ENCODE results near the gene SH3TC1.

SH3TC1 gene

DNA sequence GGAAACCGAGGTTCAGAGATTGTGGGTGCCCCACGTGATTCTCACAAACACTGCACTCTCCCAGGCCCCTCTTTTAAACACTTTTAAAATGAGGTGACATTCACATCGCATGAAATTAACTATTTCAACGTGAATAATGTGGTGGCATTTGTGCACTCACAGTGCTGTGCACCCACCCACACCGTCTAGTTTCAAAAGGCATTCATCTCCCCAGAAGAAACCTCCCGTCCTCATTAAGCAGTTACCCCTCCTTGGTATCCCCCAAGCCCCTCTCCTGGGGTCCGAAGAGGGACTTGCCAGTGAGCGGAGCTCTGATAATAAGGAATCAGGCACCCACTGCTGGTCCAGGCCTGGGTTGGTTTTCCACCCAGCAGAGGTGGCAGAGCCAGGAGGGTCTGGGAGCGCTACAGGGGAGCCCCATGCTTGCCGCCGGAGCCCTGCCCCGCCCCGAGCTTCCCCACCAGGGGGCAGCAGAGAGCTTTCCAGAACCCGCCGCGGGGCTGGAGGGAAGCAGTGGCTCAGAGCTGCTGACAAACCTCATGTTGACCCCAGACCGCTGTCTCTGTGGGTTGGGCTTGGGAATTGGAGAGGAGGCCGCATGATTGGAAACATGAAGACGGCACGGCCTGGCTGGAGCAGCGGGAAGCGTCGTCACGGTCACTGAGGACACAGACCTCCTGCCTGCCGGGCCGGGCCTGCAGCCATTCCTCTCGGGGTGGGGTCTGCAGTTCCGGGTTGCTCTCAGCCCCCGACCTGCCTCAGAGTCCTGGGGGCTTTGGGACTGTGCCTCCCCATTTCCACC is 43.0 kb downstream of the SH3TC1 start:
- peak; percentile 88 for DNase-seq (ENCODE audit: low read depth, low spot score)

- DNase-seq (ENCODE audit: low read depth, low spot score), result no peak
Observed at GRCh38 chr4:8242782-8243560, 43.9 kb downstream of the SH3TC1 start.

- DNase-seq (ENCODE audit: low read depth, low spot score), result no peak
Observed at GRCh38 chr4:8244001-8244757, 45.1 kb downstream of the SH3TC1 start.

GRCh38 chr4:8244931-8245460 is 45.9 kb downstream of the SH3TC1 start:
- DNase-seq (ENCODE audit: low read depth, low spot score), result no peak

DNA sequence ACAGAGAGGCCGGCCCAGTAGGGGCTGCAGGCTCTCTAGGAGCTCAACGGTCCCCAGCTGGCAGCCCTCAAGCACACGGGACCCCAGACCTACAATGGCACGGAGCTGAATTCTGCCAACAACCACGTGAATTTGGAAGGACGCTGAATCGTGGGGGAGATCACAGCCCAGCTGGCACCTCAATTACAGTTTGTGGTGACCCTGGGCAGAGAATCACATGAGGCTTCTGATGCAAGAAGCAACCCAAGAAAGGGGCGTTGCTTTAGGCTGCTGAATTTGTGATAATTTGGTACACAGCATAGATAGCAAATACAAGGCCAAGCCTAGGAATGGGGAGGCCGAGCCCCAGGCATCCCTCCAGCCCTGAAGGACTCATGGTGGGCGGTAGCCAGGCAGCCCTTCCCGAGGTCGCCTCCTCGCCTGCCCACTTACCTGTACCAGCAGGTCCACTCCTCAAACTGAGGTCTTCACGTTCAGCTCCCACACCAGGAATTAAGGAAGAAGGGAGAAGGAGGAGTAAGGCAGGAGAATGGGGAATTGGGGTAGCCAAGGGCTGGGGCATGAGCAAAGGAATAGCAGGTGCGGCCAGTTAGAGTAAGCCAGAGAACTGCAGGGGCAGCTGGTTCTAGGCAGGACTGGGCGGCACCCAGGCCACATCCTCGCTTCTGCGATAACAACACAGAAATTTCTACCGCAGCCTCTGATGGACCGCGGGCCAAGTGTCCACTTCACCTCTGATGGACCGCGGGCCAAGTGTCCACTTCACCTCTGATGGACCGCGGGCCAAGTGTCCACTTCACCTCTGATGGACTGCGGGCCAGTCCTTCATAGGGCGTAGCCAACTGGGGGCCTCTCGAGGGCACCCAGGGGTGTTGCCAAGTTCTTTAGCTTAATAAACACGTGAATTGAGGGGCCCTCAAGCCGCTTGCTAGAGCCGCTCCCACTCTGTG is 47.1 kb downstream of the SH3TC1 start:
- no peak for DNase-seq (ENCODE audit: low read depth, low spot score)

GRCh38 chr4:8247047-8247930 is 48.2 kb downstream of the SH3TC1 start:
- no peak for DNase-seq (ENCODE audit: low read depth, low spot score)

DNA sequence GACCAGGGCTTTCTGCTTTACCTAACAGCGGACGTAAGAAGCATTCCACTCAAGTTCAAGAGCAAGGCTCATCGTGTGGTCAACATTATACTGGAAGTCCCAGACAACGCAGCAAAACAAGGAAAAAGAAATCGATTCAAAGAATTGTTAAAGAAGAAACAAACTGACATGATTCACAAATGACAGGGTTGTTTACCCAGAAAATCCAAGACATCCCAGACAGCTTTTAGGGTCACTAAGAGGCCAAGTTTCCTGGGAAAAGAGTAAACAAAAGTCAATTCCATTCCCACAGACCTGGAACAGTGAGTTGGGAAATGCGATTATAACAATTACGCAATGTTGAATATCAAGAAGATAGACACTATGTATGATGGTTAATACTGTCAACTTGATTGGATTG is 49.0 kb downstream of the SH3TC1 start:
- DNase-seq (ENCODE audit: low read depth, low spot score), result no peak

- DNase-seq (ENCODE audit: low read depth, low spot score), result no peak
Observed at GRCh38 chr4:8250227-8250626, 51.1 kb downstream of the SH3TC1 start.

GRCh38 chr4:8250637-8251036 is 51.5 kb downstream of the SH3TC1 start:
- no peak for DNase-seq (ENCODE audit: low read depth, low spot score)

DNA sequence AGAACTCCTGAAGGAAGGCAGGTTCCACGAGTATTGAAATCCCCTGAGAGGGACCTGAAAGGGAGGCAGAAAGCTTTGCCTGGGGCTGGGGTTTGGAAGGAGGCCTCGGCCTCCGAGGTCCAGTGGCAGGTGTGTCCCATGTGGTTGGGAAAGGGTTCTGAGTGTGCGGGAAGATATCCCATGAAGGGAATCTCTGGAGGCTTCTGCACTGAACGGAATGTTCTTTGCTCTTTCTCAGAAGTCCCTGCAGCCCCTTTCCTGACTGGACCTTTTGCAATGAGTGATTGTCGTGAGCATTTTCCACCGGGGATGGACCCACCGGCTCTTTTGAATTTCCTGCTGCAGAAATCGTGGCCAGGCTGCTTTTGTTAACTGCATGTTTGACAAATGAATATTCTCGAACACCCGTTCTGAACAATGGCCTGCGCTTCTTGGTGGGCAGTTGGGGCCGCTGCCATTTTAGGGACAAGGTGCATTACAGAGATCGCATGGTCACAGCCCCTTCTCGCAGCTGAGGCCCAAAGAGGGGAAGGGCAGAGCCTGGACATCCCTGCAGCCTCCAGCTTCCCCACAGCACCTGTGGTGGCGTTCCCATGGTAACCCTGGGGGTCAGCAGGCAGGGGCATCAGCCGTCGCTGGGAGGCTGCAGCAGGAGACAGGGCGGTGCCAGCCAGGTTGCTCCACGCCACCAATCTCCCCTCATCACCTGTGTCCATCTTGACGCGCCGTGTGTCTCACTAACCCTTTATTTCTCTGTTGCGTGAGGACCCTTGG is 52.2 kb downstream of the SH3TC1 start:
- no peak for DNase-seq (ENCODE audit: low read depth, low spot score)

- DNase-seq (ENCODE audit: low read depth, low spot score), result no peak
Observed at GRCh38 chr4:8252301-8253173, 53.4 kb downstream of the SH3TC1 start.

DNA sequence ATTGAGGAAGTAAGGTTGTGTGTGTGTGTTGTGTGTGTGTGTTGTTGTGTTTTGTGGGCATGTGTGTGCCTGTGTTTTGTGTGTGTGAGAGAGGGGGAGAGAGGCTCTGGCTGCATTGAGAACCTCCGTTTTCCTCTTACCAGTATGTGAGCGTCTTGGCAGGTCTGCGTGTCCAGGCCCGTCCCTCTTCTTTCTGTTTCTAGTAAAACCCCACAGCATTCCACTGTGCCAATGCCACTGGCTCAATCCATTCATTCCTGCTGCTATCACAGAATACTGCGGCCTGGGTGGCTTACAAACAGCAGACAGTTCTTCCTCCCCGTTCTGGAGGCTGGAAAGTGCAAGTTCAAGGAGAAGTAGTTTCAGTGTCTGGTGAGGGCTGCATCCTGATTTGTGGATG is 55.0 kb downstream of the SH3TC1 start:
- DNase-seq (ENCODE audit: low read depth, low spot score), result no peak

- no peak for DNase-seq (ENCODE audit: low read depth, low spot score)
Observed at GRCh38 chr4:8255698-8256441, 56.8 kb downstream of the SH3TC1 start.

DNA sequence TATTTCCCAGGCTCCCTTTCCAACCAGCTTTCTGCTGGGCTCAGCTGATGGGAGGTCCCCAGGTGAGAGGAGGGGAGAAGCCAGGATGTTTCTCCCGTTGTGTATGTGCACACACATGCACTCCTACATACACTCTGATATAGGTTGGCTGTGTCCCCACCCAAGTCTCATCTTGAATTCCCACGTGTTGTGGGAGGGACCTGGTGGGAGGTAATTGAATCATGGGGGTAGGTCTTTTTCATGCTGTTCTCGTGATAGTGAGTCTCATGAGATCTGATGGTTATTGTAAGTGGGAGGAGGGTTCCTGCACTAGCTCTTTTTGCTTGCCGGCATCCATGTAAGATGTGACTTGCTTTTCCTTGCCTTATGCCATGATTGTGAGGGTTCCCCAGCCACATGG is 58.8 kb downstream of the SH3TC1 start:
- DNase-seq (ENCODE audit: low read depth, low spot score), result no peak

DNA sequence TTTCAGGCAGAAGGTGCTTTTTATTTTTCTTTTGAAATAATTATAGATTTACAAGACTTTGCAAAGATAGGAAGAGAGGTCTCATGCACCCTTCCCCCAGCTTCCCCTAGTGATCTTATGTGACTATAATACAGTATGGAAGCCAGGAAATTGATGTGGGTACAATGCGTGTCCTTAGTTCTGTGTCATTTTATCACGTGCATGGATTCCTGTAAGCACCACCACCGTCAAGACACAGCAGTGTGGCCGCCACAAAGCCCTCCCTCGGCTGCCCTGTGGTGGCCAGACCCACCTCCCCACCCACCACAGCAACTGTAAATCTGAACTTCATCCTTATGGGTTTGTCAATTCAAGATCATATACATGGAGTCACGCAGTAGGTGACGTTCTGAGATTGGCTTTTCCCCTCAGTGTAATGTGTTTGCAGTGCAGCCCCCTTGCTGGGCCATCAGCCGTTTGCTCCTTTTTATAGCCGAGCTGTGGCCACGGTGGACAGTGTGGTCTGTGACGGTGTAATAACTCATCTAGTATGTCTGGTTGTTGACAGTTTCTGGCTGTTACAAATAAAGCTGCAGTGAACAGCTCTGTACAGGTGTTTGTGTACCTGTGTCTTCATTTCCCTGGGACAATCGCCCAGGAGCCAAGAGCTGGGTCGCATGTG is 59.6 kb downstream of the SH3TC1 start:
- no peak for DNase-seq (ENCODE audit: low read depth, low spot score)

DNA sequence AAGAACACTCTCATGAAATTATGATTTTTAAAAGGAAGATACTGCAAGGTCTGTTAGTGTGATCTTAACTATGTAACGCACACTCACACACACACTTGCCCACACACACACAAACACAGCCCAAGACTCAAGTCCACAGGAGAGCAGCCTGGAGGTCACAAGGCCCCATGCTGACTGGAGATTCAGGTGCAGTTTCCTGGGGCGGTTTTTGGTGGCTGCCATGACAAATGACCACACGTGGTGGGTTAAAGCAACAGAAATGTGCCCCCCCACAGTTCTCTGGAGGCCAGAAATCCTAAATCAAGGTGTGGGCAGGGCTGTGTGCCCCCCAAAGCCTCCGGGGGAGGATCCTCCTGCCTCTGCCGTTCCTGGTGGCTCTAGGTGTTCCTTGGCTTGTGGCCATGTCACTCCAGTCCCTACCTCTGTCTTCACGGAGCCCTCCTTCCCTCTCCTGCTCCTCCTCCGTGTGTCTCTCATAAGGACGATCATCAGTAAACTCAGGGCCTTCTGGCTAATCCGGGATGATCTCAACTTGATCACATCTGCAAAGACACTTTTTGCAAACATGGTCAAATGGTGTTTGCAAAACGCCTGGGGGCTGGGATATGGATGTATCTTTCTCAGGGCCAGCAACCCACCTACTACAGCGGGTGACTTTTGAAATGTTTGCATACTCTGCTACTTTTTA is 60.8 kb downstream of the SH3TC1 start:
- no peak for DNase-seq (ENCODE audit: low read depth, low spot score)
